Progenitor cell of endocrine pancreas (in vitro differentiated cells): ENCODE data around the gene HLCS. TPM values are rescaled to one million over a fixed set of nuclear protein-coding genes. Genes with fewer than 3 reads are reported as not detected.

Experiments used
- DNase-seq: peaks from one replicate; pipeline ENCODE4 v3.0.0; 2021; ENCODE audit warnings: low spot score; ENCODE audit not compliant: unreplicated experiment
- H3K27ac Mint-ChIP-seq: 2 replicates; pipeline ENCODE4 v1.8.0; 2021; ENCODE audit warnings: mild to moderate bottlenecking, moderate library complexity, mixed read lengths
- H3K27me3 Mint-ChIP-seq: 2 replicates; pipeline ENCODE4 v1.8.0; 2021; ENCODE audit warnings: mixed read lengths
- H3K36me3 Mint-ChIP-seq: 2 replicates; pipeline ENCODE4 v1.8.0; 2022; ENCODE audit warnings: mixed read lengths; ENCODE audit not compliant: insufficient read depth
- H3K4me1 Mint-ChIP-seq: 2 replicates; pipeline ENCODE4 v1.8.0; 2021; ENCODE audit warnings: low read depth, mixed read lengths
- H3K4me3 Mint-ChIP-seq: 2 replicates; pipeline ENCODE4 v1.8.0; 2021; ENCODE audit warnings: low read depth, mild to moderate bottlenecking, moderate library complexity, mixed read lengths
- H3K9me3 Mint-ChIP-seq: 2 replicates; pipeline ENCODE4 v1.8.0; 2021; ENCODE audit warnings: low read depth, mixed read lengths
- long read RNA-seq: library from polyadenylated mRNA; unstranded; transcript quantifications from one replicate; pipeline ENCODE4 v2.0.0, GENCODE V29; 2020
- total RNA-seq: library from RNA; stranded (reverse); gene quantifications from 2 replicates; pipeline ENCODE4 v1.2.1, GENCODE V29; 2021
- TF ChIP-seq, protein P1 (sequence below): fragments of 200-600 bp; sonication (generic); IDR thresholded peaks from one replicate; pipeline ENCODE4 v1.5.0; 2021; ENCODE audit warnings: antibody characterized with exemption, mild to moderate bottlenecking; ENCODE audit not compliant: unreplicated experiment

HLCS gene
- total RNA-seq = 32.3 and 34.3 TPM in 2 replicates
- long read RNA-seq, full-length matches to known transcripts = 6 of 166 reads
- long read RNA-seq, partial matches to known transcripts = 25 of 166 reads
- long read RNA-seq, other reads (novel, unspliced or antisense) = 135 of 166 reads

DNA sequence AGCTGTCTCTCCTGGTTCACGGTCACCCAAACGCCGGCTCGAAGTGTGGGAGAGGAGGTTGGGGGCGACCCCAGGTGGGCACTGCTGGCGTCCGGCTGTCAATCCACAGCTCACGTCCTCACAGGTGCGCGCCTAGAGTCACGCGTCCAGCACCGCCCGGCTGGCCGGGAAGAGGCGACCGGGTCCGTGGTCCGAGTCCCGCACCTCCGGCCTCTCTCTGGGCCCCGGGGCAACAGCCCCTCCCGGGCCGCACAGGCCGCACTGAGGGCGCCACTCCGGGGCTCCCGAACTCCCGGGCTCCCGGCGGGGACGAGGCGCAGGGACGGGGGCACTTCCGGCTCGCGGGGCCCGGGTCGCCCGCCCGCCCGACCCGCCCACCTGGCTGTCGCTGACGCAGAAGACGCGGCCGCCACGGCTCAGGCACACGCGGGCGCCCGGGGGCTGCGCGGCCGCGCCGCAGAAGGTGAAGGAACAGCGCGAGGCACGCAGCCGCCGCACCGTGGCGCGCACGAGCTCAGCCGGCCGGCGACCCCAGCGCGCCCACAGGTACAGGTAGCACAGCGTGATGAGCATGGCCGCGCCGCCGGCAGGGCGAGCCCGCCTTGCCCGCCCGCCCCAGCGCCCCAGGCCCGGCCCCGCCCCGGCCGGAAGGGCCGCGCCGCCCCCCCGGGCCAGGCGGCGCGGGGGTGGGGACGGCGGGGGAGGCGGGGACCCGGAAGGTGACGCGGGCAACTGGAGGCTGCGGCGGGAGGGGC lies at the start of gene HLCS:
TSS of gene HLCS (minus strand) at position 604 of the 755 bp plus-strand sequence. CDS start at position 573, 31 bp downstream.
- Mint-ChIP-seq H3K36me3 (peaks cover 2% of the 10 kb centered on the region), H3K4me1 (peaks cover 17% of the 10 kb centered on the region), H3K27me3 (no peaks in the 10 kb centered on the region), H3K9me3 (no peaks in the 10 kb centered on the region), H3K27ac (peak within 1 kb of the TSS; percentile 98), H3K4me3 (peak within 1 kb of the TSS; percentile 81)
- peak; percentile 59 for DNase-seq
- TF ChIP-seq, protein P1, sequence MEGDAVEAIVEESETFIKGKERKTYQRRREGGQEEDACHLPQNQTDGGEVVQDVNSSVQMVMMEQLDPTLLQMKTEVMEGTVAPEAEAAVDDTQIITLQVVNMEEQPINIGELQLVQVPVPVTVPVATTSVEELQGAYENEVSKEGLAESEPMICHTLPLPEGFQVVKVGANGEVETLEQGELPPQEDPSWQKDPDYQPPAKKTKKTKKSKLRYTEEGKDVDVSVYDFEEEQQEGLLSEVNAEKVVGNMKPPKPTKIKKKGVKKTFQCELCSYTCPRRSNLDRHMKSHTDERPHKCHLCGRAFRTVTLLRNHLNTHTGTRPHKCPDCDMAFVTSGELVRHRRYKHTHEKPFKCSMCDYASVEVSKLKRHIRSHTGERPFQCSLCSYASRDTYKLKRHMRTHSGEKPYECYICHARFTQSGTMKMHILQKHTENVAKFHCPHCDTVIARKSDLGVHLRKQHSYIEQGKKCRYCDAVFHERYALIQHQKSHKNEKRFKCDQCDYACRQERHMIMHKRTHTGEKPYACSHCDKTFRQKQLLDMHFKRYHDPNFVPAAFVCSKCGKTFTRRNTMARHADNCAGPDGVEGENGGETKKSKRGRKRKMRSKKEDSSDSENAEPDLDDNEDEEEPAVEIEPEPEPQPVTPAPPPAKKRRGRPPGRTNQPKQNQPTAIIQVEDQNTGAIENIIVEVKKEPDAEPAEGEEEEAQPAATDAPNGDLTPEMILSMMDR = peak; percentile 53

DNA sequence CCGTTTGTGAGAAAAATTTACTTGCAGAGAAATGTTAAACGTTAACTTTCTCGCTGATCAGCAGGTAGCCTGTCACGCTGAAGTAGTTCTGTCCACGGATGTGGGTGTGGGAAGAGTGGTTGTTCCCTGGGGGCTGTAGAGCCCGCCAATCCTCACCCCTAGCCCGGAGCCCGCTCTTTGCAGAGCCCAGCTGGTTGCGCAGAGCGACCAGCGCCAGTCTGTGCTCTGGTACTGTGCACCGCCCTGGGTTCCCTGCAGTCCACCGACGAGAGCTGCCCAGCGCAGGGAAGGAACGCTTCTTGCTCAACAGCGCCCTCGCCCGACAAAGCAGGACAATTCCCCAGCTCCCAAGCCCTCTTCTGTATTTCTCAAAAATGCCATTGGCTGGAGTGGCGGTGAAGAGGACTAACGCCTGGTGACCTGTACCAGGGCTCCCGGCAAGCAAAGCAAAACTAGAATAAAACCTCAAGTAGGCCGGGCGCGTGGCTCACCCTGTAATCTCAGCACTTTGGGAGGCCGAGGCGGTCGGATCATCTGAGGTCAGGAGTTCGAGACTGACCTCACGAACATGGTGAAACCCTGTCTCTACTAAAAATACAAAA lies 43.4 kb upstream of the HLCS start:
- TF ChIP-seq, protein P1 = peak; percentile 91
- peaks cover 25% of the 10 kb centered on the region for H3K4me1 Mint-ChIP-seq
- DNase-seq = peak; percentile 90
- peak overlapping the region; percentile 96 for H3K27ac Mint-ChIP-seq
- H3K4me3 Mint-ChIP-seq = peak overlapping the region; percentile 74
- H3K36me3 Mint-ChIP-seq = peaks cover 7% of the 10 kb centered on the region
- no peaks in the 10 kb centered on the region for H3K27me3 Mint-ChIP-seq
- no peaks in the 10 kb centered on the region for H3K9me3 Mint-ChIP-seq

DNA sequence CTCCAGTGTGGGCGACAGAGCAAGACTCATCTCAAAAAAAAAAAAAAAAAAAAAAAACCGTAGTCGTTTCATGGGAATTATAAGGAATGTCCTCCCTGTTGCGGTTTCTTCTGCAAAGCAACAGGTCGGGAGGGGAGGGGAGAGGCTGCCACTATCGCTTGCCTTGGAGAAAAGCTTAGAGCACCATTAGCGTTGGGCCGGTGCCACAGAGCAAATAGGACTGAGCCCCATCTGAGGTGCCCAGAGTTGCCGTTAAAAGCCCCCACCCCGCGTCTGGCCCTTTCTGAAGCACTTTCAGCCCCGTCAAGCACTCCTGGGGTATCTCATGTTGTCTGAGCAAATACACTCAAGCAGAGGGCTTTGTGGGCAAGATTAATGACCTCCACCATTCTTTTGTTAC lies 42.3 kb upstream of the HLCS start:
- H3K9me3 Mint-ChIP-seq = no peaks in the 10 kb centered on the region
- TF ChIP-seq, protein P1 = no peak
- peak; percentile 53 for DNase-seq
- peaks cover 25% of the 10 kb centered on the region for H3K4me1 Mint-ChIP-seq
- peaks cover 5% of the 10 kb centered on the region for H3K36me3 Mint-ChIP-seq
- peak overlapping the region; percentile 96 for H3K27ac Mint-ChIP-seq
- no peaks in the 10 kb centered on the region for H3K27me3 Mint-ChIP-seq
- peak overlapping the region; percentile 74 for H3K4me3 Mint-ChIP-seq

DNA sequence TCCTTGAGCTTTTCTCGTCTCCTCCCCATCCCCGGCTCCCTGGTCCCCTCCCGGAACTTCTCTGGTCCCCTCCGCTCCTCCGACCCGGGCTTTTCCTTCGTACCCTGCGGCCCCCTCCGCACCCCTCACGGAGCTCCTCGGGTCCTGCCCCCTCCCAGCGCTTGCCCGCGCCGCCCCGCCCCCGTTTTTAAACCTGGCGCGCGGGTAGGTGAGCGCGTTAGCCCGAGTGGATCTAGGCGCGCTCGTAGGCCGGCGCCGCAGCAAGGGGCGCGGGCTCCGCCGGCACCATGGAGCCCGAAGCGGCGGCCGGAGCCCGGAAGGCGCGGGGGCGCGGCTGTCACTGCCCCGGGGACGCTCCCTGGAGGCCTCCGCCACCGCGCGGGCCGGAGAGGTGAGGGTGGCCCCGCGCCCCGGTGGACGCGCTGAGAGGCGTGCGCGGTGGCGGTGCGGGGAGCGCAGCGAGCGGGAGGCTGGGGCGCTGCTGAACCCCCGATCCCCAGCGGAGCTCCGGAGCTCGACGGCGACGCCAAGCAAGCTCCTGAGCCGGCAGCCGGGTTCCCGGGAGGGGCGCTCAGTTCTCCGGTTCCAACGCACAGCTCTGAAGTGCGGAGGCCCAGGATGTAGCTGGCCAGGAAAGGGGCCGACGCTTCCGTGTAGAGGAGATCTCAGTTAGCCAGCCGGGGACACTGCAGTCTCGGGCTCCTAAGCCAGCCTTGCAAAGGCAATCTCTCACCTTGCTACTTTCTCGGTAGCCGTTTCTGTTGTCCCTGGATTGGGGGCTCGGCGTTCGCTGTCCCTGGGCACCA lies 40.2 kb upstream of the HLCS start, which contains the start of gene RIPPLY3:
TSS of gene RIPPLY3 (plus strand) at position 217 of the 806 bp plus-strand sequence. CDS start at position 288, 71 bp downstream.
- no peaks in the 10 kb centered on the region for H3K9me3 Mint-ChIP-seq
- DNase-seq = peak; percentile 28
- H3K36me3 Mint-ChIP-seq = no peaks in the 10 kb centered on the region
- H3K27ac Mint-ChIP-seq = peak within 1 kb of the TSS; percentile 77
- peaks cover 25% of the 10 kb centered on the region for H3K4me1 Mint-ChIP-seq
- H3K27me3 Mint-ChIP-seq = no peaks in the 10 kb centered on the region
- TF ChIP-seq, protein P1 = no peak
- H3K4me3 Mint-ChIP-seq = peak within 1 kb of the TSS; percentile 74
